ENCODE results near the gene VEZF1. TPM values are rescaled to one million over a fixed set of nuclear protein-coding genes. Genes with fewer than 3 reads are reported as not detected.

Gene VEZF1
- total RNA-seq, 1 experiment from 2014 or later = 77.7 TPM

- no peaks in the 10 kb centered on the region for H3K27me3 ChIP-seq (replicated peaks; ENCODE audit: insufficient read depth, low read depth, low read length, poor library complexity)
- no TSS peak for BruUV-seq (replicated peaks)
- no peaks in the 10 kb centered on the region for H3K9me3 ChIP-seq (ENCODE audit: low read depth, low read length, poor library complexity, severe bottlenecking)
- TF ChIP-seq CTCF (conservative IDR thresholded peaks at IDR 0.05; ENCODE audit: low read depth, low read length) (no peak), EZH2 (IDR thresholded peaks at IDR 0.05; ENCODE audit: borderline replicate concordance, low read depth, low read length, poor library complexity, severe bottlenecking) (no peak)
- no peaks in the 10 kb centered on the region for H3K36me3 ChIP-seq (ENCODE audit: insufficient read depth, low read length, poor library complexity, severe bottlenecking)
- H3K4me3 ChIP-seq (ENCODE audit: low read depth, low read length, poor library complexity, severe bottlenecking) = no peak overlapping the region
- ChIA-PET CTCF (no interaction called here), POLR2A (ENCODE audit: low non-redundant PET) (no interaction called here)
- no peak overlapping the region for H3K27ac ChIP-seq (ENCODE audit: low read depth, low read length, poor library complexity, severe bottlenecking)
- DNase-seq (ENCODE audit: low spot score) = no peak
- intact Hi-C loops (cut with micrococcal nuclease; ENCODE audit: unreplicated experiment) = no loop called here
- H3K4me1 ChIP-seq (ENCODE audit: insufficient read depth, low read length, poor library complexity, severe bottlenecking) = peaks cover 79% of the 10 kb centered on the region
Observed at GRCh38 chr17:57943645-57944044, 44.4 kb downstream of the VEZF1 start.

DNA sequence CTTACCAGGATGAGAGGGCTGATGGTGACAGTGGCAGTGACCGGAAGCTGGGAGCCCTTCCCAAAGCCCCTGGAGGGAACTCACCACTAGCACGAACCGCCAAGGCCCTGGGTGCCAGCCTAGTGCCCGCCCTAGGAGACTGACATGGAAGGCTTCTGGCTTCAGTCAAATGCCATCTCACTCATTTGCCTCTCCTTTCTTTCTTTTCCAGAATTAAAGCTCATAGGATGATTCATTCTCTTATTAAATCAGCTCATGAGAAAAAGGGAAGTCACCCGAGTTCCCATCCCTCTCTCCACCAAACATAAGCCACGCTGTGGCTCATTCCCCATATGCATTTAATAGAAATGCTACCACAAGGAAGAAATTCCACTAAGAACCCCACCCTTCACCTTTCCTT is 44.9 kb downstream of the VEZF1 start:
- Histone ChIP-seq H3K27ac (ENCODE audit: low read depth, low read length, poor library complexity, severe bottlenecking) (no peak overlapping the region), H3K9me3 (ENCODE audit: low read depth, low read length, poor library complexity, severe bottlenecking) (no peaks in the 10 kb centered on the region), H3K4me3 (ENCODE audit: low read depth, low read length, poor library complexity, severe bottlenecking) (no peak overlapping the region), H3K27me3 (replicated peaks; ENCODE audit: insufficient read depth, low read depth, low read length, poor library complexity) (no peaks in the 10 kb centered on the region), H3K36me3 (ENCODE audit: insufficient read depth, low read length, poor library complexity, severe bottlenecking) (no peaks in the 10 kb centered on the region), H3K4me1 (ENCODE audit: insufficient read depth, low read length, poor library complexity, severe bottlenecking) (peaks cover 74% of the 10 kb centered on the region)
- ChIA-PET POLR2A (ENCODE audit: low non-redundant PET) (no interaction called here), CTCF (no interaction called here)
- intact Hi-C loops (cut with micrococcal nuclease; ENCODE audit: unreplicated experiment) = no loop called here
- TF ChIP-seq CTCF (conservative IDR thresholded peaks at IDR 0.05; ENCODE audit: low read depth, low read length) = no peak
- TF ChIP-seq EZH2 (IDR thresholded peaks at IDR 0.05; ENCODE audit: borderline replicate concordance, low read depth, low read length, poor library complexity, severe bottlenecking) = no peak
- no peak for DNase-seq (ENCODE audit: low spot score)
- BruUV-seq (replicated peaks) = no TSS peak

- ChIA-PET CTCF (no interaction called here), POLR2A (ENCODE audit: low non-redundant PET) (no interaction called here)
- Histone ChIP-seq H3K27ac (ENCODE audit: low read depth, low read length, poor library complexity, severe bottlenecking) (peak overlapping the region; percentile 67), H3K4me3 (ENCODE audit: low read depth, low read length, poor library complexity, severe bottlenecking) (no peak overlapping the region), H3K27me3 (replicated peaks; ENCODE audit: insufficient read depth, low read depth, low read length, poor library complexity) (no peaks in the 10 kb centered on the region), H3K4me1 (ENCODE audit: insufficient read depth, low read length, poor library complexity, severe bottlenecking) (peaks cover 64% of the 10 kb centered on the region), H3K36me3 (ENCODE audit: insufficient read depth, low read length, poor library complexity, severe bottlenecking) (no peaks in the 10 kb centered on the region), H3K9me3 (ENCODE audit: low read depth, low read length, poor library complexity, severe bottlenecking) (no peaks in the 10 kb centered on the region)
- TF ChIP-seq EZH2 (IDR thresholded peaks at IDR 0.05; ENCODE audit: borderline replicate concordance, low read depth, low read length, poor library complexity, severe bottlenecking) = no peak
- intact Hi-C loops (cut with micrococcal nuclease; ENCODE audit: unreplicated experiment) = no loop called here
- no TSS peak for BruUV-seq (replicated peaks)
- no peak for DNase-seq (ENCODE audit: low spot score)
Observed at GRCh38 chr17:57941384-57942370, 46.4 kb downstream of the VEZF1 start.

All from A673 (cell line).